GM12878 (cell line): ENCODE results near the gene RNF220. TPM values are rescaled to one million over a fixed set of nuclear protein-coding genes. Genes with fewer than 3 reads are reported as not detected.

Experiments
- ATAC-seq: fragments of 200-7000 bp; cut with Tn5 transposase; 3 replicates; pipeline ENCODE4 v1.9.1; 2020; ENCODE audit warnings: mild to moderate bottlenecking, moderate library complexity
- BruUV-seq: library from RNA; stranded (reverse); fragments of 400-500 nt; replicated peaks from 2 replicates; lab custom pipeline; 2021; lab: Mats Ljungman, UMichigan
- CTCF ChIA-PET: fragments of 300-600 bp; sonication (Branson Sonifier 250); formaldehyde crosslinking; extraction: SDS; loops from one replicate; lab custom pipeline; 2021; ENCODE audit warnings: inconsistent platforms; lab: Yijun Ruan, JAX
- POLR2A ChIA-PET: fragments of 350-600 bp; formaldehyde crosslinking; extraction: SDS; loops from one replicate; lab custom pipeline; 2021; ENCODE audit warnings: inconsistent platforms; lab: Charles Lee
- RAD21 ChIA-PET: fragments of 300-600 bp; sonication (Branson Sonifier 250); formaldehyde crosslinking; loops from one replicate; lab custom pipeline; 2023; ENCODE audit warnings: antibody characterized with exemption; ENCODE audit not compliant: unreplicated experiment; lab: Charles Lee
- SMC1A ChIA-PET: fragments of 300-600 bp; sonication (Branson Sonifier 250); formaldehyde crosslinking; loops from one replicate; lab custom pipeline; 2023; ENCODE audit not compliant: unreplicated experiment, uncharacterized antibody; lab: Charles Lee
- DNase-seq: peaks from one replicate; pipeline ENCODE4 v3.0.0-alpha.2; 2011; ENCODE audit warnings: low read depth, low spot score
- FAIRE-seq: peaks from 3 replicates; lab custom pipeline; 2011; peaks lifted over from hg19 to GRCh38; lab: Jason Lieb, UNC
- H2AFZ ChIP-seq: 2 replicates; pipeline ENCODE4 v1.6.0; 2011; ENCODE audit warnings: low read depth, low read length, control low read depth; ENCODE audit not compliant: control insufficient read depth
- H3K27ac ChIP-seq: 2 replicates; pipeline ENCODE4 v1.5.1; 2011; ENCODE audit warnings: control low read depth; ENCODE audit not compliant: control insufficient read depth, insufficient read depth
- H3K27me3 ChIP-seq, 2 experiments: replicated peaks in 1 of 2; 2 replicates each; pipeline versions ENCODE4 v1.6.0 to v1.6.1; 2011; ENCODE audit warnings: low read length in 1 of 2; ENCODE audit not compliant: control insufficient read depth in 2 of 2, insufficient read depth in 2 of 2
- H3K36me3 ChIP-seq, 2 experiments: 2 replicates each; pipeline ENCODE4 v1.5.1; 2011; ENCODE audit warnings: low read length in 1 of 2; ENCODE audit not compliant: control insufficient read depth in 2 of 2, insufficient read depth in 2 of 2
- H3K4me1 ChIP-seq: 2 replicates; pipeline ENCODE4 v1.6.1; 2011; ENCODE audit warnings: mild to moderate bottlenecking, low read length, moderate library complexity, mixed read lengths; ENCODE audit not compliant: control insufficient read depth, insufficient read depth
- H3K4me2 ChIP-seq: 2 replicates; pipeline ENCODE4 v1.6.0; 2011; ENCODE audit warnings: control low read depth; ENCODE audit not compliant: control insufficient read depth, insufficient read depth
- H3K4me3 ChIP-seq: fragments of 200-600 bp; sonication (generic); 2 replicates; pipeline ENCODE4 v1.5.1; 2016
- H3K79me2 ChIP-seq: 2 replicates; pipeline ENCODE4 v1.6.0; 2011; ENCODE audit warnings: low read length; ENCODE audit not compliant: control insufficient read depth, insufficient read depth
- H3K9ac ChIP-seq: 2 replicates; pipeline ENCODE4 v1.8.0; 2011; ENCODE audit warnings: low read length, control low read depth, mixed read lengths; ENCODE audit not compliant: control insufficient read depth, insufficient read depth
- H3K9me3 ChIP-seq: replicated peaks from 3 replicates; pipeline ENCODE4 v1.5.1; 2011; ENCODE audit warnings: mild to moderate bottlenecking, low read length; ENCODE audit not compliant: control insufficient read depth, insufficient read depth
- H4K20me1 ChIP-seq: 2 replicates; pipeline ENCODE4 v1.6.0; 2011; ENCODE audit not compliant: control insufficient read depth, insufficient read depth
- BCL3 ChIP-seq: IDR thresholded peaks from 2 replicates; pipeline ENCODE4 v1.6.1; 2011; ENCODE audit warnings: borderline replicate concordance, low read depth, mild to moderate bottlenecking, moderate library complexity, low read length; ENCODE audit not compliant: insufficient read depth, poor library complexity, severe bottlenecking
- ZNF592 ChIP-seq: fragments of 450-650 bp; IDR thresholded peaks from 2 replicates; pipeline ENCODE4 v1.6.1; 2017; ENCODE audit warnings: mild to moderate bottlenecking, moderate library complexity
- WGBS: methylation state at CpG from one replicate; pipeline ENCODE4 v1.1.6; 2016; ENCODE audit warnings: low lambda C conversion rate; ENCODE audit not compliant: insufficient replicate concordance, insufficient coverage; ENCODE audit errors: missing lambda C conversion rate; 5-methylcytosine and 5-hydroxymethylcytosine counted together
- in situ Hi-C: fragments of 300-500 bp; cut with MboI; formaldehyde crosslinking; loops from 9 replicates; pipeline ENCODE4 v1.14.3; 2018; ENCODE audit warnings: mixed read lengths
- intact Hi-C: fragments of 100-400 bp; cut with micrococcal nuclease; formaldehyde crosslinking; loops from one replicate; pipeline ENCODE4 v1.14.2; 2022; ENCODE audit not compliant: unreplicated experiment
- polyA plus RNA-seq, 11 experiments: library from polyadenylated mRNA; depleted of rRNA in 4 of 11; unstranded in 6 of 11; stranded (reverse) in 5 of 11; fragments of >200 nt; fragmentation: Nextera tagmentation in 4 of 11; fragmentation: Illumina TruSeq in 1 of 11; extraction: Ambion mirVana in 4 of 11; extraction: Trizol in 1 of 11; gene quantifications; 1 replicate in 1 of 11; 2 replicates in 10 of 11; pipeline versions ENCODE4 v1.2.1 to v1.2.3, GENCODE V29; 2011 to 2016; ENCODE audit warnings: inconsistent platforms in 2 of 11, missing spikeins in 2 of 11, low read depth in 1 of 11
- total RNA-seq, 4 experiments: library from RNA; depleted of rRNA in 3 of 4; stranded (reverse); fragments of >200 nt in 3 of 4; fragmentation: Illumina TruSeq in 1 of 4; extraction: Trizol in 1 of 4; gene quantifications; 2 replicates each; pipeline versions ENCODE4 v1.2.1 to v1.2.3, GENCODE V29; 2013 to 2021

Gene RNF220
- total and polyA plus RNA-seq, 10 of the 15 experiments (the other 5 are each of a cell fraction or from before 2014, with no cell fraction given) = 4.6 to 84.1 (median 53.7) TPM

GRCh38 chr1:44587796-44588460 is 182.9 kb downstream of the RNF220 start:
- no peak for FAIRE-seq
- intact Hi-C loops = no loop called here
- CTCF ChIA-PET = interaction anchor here (0.8 kb wide), 1 partner anchor 65 kb away, joined by 3 read pairs; no protein-coding TSS in a partner anchor
- in situ Hi-C loops = no loop called here
- no peak for DNase-seq
- WGBS = 39% methylated on average over 17 of the region's 17 CpGs
- no peaks in the 10 kb centered on the region for H3K36me3 ChIP-seq
- peak; percentile 64 for TF ChIP-seq BCL3
- no peak for TF ChIP-seq ZNF592
- TF ChIP-seq, all 136 proteins: peak for 1
- Histone ChIP-seq H3K4me1 (no peaks in the 10 kb centered on the region), H3K27ac (no peak overlapping the region), H4K20me1 (no peaks in the 10 kb centered on the region), H3K79me2 (no peaks in the 10 kb centered on the region), H3K9ac (no peak overlapping the region), H3K27me3 (peaks cover 2 to 3% of the 10 kb centered on the region in 2 experiments; a peak in 2 of 4 replicates), H3K9me3 (no peaks in the 10 kb centered on the region), H3K4me2 (no peak overlapping the region), H2AFZ (no peak overlapping the region), H3K4me3 (no peak overlapping the region)
- ChIA-PET RAD21 (no interaction called here), POLR2A (no interaction called here), SMC1A (no interaction called here)
- no TSS peak for BruUV-seq
- no peak for ATAC-seq
